Neuronal stem cell (in vitro differentiated cells): ENCODE measurements around the gene SCN5A.

ENCODE experiments used
- DNase-seq: peaks from one replicate; pipeline ENCODE4 v3.0.0-alpha.2; 2013; ENCODE audit warnings: low spot score
- H2AFZ ChIP-seq: one replicate; pipeline ENCODE4 v1.6.1; 2013; ENCODE audit warnings: mild to moderate bottlenecking, low read length, inconsistent platforms
- H2AK5ac ChIP-seq: 2 replicates; pipeline ENCODE4 v1.6.1; 2013; ENCODE audit warnings: low read depth, mild to moderate bottlenecking, inconsistent platforms, low read length, moderate library complexity, mixed read lengths
- H2BK120ac ChIP-seq: 2 replicates; pipeline ENCODE4 v1.6.1; 2013; ENCODE audit warnings: low read depth, mild to moderate bottlenecking, inconsistent platforms, low read length, moderate library complexity, mixed read lengths
- H2BK12ac ChIP-seq: one replicate; pipeline ENCODE4 v1.6.1; 2013; ENCODE audit warnings: low read length, inconsistent platforms
- H2BK15ac ChIP-seq: 2 replicates; pipeline ENCODE4 v1.6.1; 2013; ENCODE audit warnings: mild to moderate bottlenecking, low read length, inconsistent platforms, mixed read lengths
- H2BK5ac ChIP-seq: one replicate; pipeline ENCODE4 v1.6.1; 2013; ENCODE audit warnings: inconsistent platforms, mild to moderate bottlenecking, low read length, moderate library complexity
- H3K14ac ChIP-seq: one replicate; pipeline ENCODE4 v1.6.1; 2013; ENCODE audit warnings: low read length, inconsistent platforms
- H3K18ac ChIP-seq: 2 replicates; pipeline ENCODE4 v1.6.1; 2013; ENCODE audit warnings: low read length, inconsistent platforms
- H3K23ac ChIP-seq: 2 replicates; pipeline ENCODE4 v1.6.1; 2013; ENCODE audit warnings: low read depth, mild to moderate bottlenecking, mixed read lengths, low read length, inconsistent platforms; ENCODE audit not compliant: poor library complexity
- H3K27ac ChIP-seq: replicated peaks from 3 replicates; pipeline ENCODE4 v1.5.1; 2013; ENCODE audit warnings: low read length, inconsistent platforms
- H3K27me3 ChIP-seq, 3 experiments: 2 replicates each; pipeline ENCODE4 v1.6.1; 2013; ENCODE audit warnings: low read length in 3 of 3, mild to moderate bottlenecking in 2 of 3, inconsistent platforms in 1 of 3, low read depth in 1 of 3, mixed read lengths in 1 of 3, moderate library complexity in 1 of 3; ENCODE audit not compliant: control insufficient read depth in 3 of 3, insufficient read depth in 3 of 3
- H3K36me3 ChIP-seq, 2 donors: replicated peaks in 1 of 2; 2 replicates each; pipeline ENCODE4 v1.6.1; 2013; ENCODE audit warnings: low read length in 2 of 2; ENCODE audit not compliant: control insufficient read depth in 2 of 2, insufficient read depth in 2 of 2
- H3K4ac ChIP-seq: 2 replicates; pipeline ENCODE4 v1.6.1; 2013; ENCODE audit warnings: inconsistent platforms, mild to moderate bottlenecking, low read length, moderate library complexity
- H3K4me1 ChIP-seq, 2 donors: 1 replicate in 1 of 2; 2 replicates in 1 of 2; pipeline ENCODE4 v1.6.1; 2013; ENCODE audit warnings: low read length in 2 of 2, low read depth in 1 of 2; ENCODE audit not compliant: control insufficient read depth in 2 of 2, insufficient read depth in 1 of 2
- H3K4me2 ChIP-seq: one replicate; pipeline ENCODE4 v1.6.1; 2013; ENCODE audit warnings: mild to moderate bottlenecking, low read length, inconsistent platforms; ENCODE audit not compliant: insufficient read depth, poor library complexity, severe bottlenecking
- H3K4me3 ChIP-seq, 2 donors: 2 replicates each; pipeline ENCODE4 v1.5.1; 2013; ENCODE audit warnings: low read length in 2 of 2, mild to moderate bottlenecking in 2 of 2, inconsistent platforms in 1 of 2, moderate library complexity in 1 of 2
- H3K79me1 ChIP-seq: one replicate; pipeline ENCODE4 v1.6.1; 2013; ENCODE audit warnings: low read depth, mild to moderate bottlenecking, inconsistent platforms, low read length, moderate library complexity
- H3K9ac ChIP-seq: one replicate; pipeline ENCODE4 v1.6.1; 2013; ENCODE audit warnings: mild to moderate bottlenecking, low read depth, low read length, inconsistent platforms; ENCODE audit not compliant: poor library complexity
- H3K9me3 ChIP-seq, 2 donors: replicated peaks in 1 of 2; 2 replicates each; pipeline versions ENCODE3 to v1.6.1; 2013; ENCODE audit warnings: low read length in 2 of 2, mild to moderate bottlenecking in 2 of 2, inconsistent platforms in 1 of 2, low read depth in 1 of 2, mixed read lengths in 1 of 2, moderate library complexity in 1 of 2; ENCODE audit not compliant: control insufficient read depth in 2 of 2, insufficient read depth in 1 of 2
- H4K8ac ChIP-seq: one replicate; pipeline ENCODE4 v1.6.1; 2013; ENCODE audit warnings: low read depth, mild to moderate bottlenecking, inconsistent platforms, low read length, moderate library complexity
- H4K91ac ChIP-seq: one replicate; pipeline ENCODE4 v1.6.1; 2013; ENCODE audit warnings: low read length, low read depth, mild to moderate bottlenecking, inconsistent platforms; ENCODE audit not compliant: poor library complexity
- WGBS, 2 donors: extraction: QIAGEN DNeasy Blood & Tissue Kit; methylation state at CpG; one replicate each; pipeline ENCODE4 v1.1.7; 2013; ENCODE audit warnings: missing lambda C conversion rate in 2 of 2, mixed read lengths in 1 of 2; ENCODE audit not compliant: insufficient read length in 2 of 2, insufficient replicate concordance in 1 of 2; ENCODE audit errors: extremely low coverage in 2 of 2; 5-methylcytosine and 5-hydroxymethylcytosine counted together

Gene SCN5A

DNA sequence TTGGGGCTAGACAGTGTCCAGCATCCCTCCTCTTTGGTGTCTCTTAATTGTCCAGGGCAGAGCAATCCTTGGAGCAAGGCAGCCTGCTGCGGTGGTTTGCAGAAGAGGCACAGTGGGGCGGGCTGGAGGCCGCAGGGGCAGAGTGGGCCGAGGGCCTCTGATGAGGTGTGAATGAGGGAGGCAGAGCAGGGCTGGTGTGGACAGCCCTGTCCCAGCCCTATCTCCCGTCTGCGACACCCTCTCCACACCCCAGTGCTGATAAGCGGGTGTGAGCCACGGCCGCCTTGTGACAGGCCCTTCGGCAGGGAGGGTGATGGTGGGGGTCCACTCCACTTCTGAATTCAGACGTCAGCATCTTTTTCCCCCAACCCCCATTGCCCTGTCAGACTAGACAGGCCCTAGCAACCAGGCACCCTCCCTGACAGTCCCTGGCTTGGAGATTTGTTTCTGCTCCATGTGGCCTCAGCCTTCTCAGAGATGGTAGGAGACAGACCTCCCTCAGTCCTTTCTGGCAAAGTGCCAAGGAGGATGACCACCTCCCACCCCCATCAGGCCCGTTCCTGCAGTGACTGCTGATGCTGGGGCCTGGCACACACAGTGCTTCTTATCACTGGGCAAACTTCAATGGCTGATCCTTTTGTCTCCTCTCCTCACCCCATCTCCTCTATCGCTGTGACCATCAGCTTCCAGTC, 116.1 kb downstream of the SCN5A start:
- no peak overlapping the region for H2BK12ac ChIP-seq
- H3K4me3 ChIP-seq: peak overlapping the region in 1 of 2 donors; percentile 21
- no peak overlapping the region for H3K18ac ChIP-seq
- H3K9ac ChIP-seq: no peak overlapping the region
- no peak overlapping the region for H4K91ac ChIP-seq
- H4K8ac ChIP-seq: no peak overlapping the region
- H3K23ac ChIP-seq: no peak overlapping the region
- no peaks in the 10 kb centered on the region for H3K79me1 ChIP-seq
- H3K4ac ChIP-seq: no peak overlapping the region
- H2AK5ac ChIP-seq: no peak overlapping the region
- H3K36me3 ChIP-seq: peaks cover 2 to 20% of the 10 kb centered on the region in 2 donors
- H2BK120ac ChIP-seq: no peak overlapping the region
- no peak overlapping the region for H2BK15ac ChIP-seq
- H3K9me3 ChIP-seq: peaks cover 4 to 10% of the 10 kb centered on the region in 2 donors
- H3K4me2 ChIP-seq: no peak overlapping the region
- WGBS, 2 donors: no CpG with 5 or more reads among the region's 13 CpGs
- H2AFZ ChIP-seq: no peak overlapping the region
- no peak overlapping the region for H3K27ac ChIP-seq
- H3K14ac ChIP-seq: peak overlapping the region; percentile 32
- H3K27me3 ChIP-seq: no peaks in the 10 kb centered on the region
- no peak for DNase-seq
- H3K4me1 ChIP-seq: peaks cover 2 to 4% of the 10 kb centered on the region in 2 donors
- H2BK5ac ChIP-seq: no peak overlapping the region

DNA sequence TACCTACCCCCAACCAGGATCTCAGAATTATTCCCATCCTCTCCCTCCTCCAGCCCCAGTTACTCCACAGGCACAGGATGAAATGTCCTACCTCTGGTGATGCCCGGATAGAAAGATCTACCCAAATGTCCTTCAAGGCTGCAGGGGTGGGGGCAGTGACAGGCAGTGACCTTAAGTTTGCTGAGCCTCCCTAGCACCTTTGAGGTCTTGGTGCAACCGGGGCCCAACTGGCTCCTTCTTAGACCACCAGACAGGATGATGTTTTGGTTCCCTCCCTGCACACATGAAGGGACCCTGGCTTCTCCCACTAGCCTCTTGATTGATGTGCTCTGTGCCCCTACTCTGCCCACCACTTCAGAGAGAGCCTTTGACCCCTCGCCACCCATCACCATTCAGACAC, 117.0 kb downstream of the SCN5A start:
- H3K23ac ChIP-seq: peak overlapping the region; percentile 13
- no peak overlapping the region for H2AK5ac ChIP-seq
- peaks cover 2 to 4% of the 10 kb centered on the region in 2 donors for H3K4me1 ChIP-seq
- no peak overlapping the region for H2BK15ac ChIP-seq
- H3K27ac ChIP-seq: no peak overlapping the region
- no peak overlapping the region for H3K18ac ChIP-seq
- DNase-seq: no peak
- H3K4me2 ChIP-seq: no peak overlapping the region
- no peak overlapping the region for H4K8ac ChIP-seq
- H3K4me3 ChIP-seq: no peak overlapping the region
- no peak overlapping the region for H2BK12ac ChIP-seq
- H3K4ac ChIP-seq: no peak overlapping the region
- peaks cover 7 to 29% of the 10 kb centered on the region in 2 donors for H3K36me3 ChIP-seq
- peaks cover 4 to 10% of the 10 kb centered on the region in 2 donors for H3K9me3 ChIP-seq
- no peaks in the 10 kb centered on the region for H3K79me1 ChIP-seq
- H2BK5ac ChIP-seq: no peak overlapping the region
- WGBS, 2 donors: no CpG with 5 or more reads among the region's 3 CpGs
- no peak overlapping the region for H3K14ac ChIP-seq
- no peak overlapping the region for H4K91ac ChIP-seq
- H3K9ac ChIP-seq: no peak overlapping the region
- no peak overlapping the region for H2AFZ ChIP-seq
- H3K27me3 ChIP-seq: no peaks in the 10 kb centered on the region
- no peak overlapping the region for H2BK120ac ChIP-seq

GRCh38 chr3:38528457-38528856, 121.0 kb downstream of the SCN5A start:
- Histone ChIP-seq H3K4me2 (no peak overlapping the region), H3K36me3 (peaks cover 10 to 64% of the 10 kb centered on the region in 2 donors), H3K18ac (no peak overlapping the region), H4K91ac (no peak overlapping the region), H2BK120ac (no peak overlapping the region), H3K4me3 (no peak overlapping the region), H2AFZ (no peak overlapping the region), H2AK5ac (no peak overlapping the region), H3K4me1 (peaks cover 0 to 4% of the 10 kb centered on the region in 2 donors), H3K27me3 (no peaks in the 10 kb centered on the region), H3K9ac (no peak overlapping the region), H4K8ac (no peak overlapping the region), H2BK5ac (no peak overlapping the region), H3K14ac (no peak overlapping the region), H2BK12ac (no peak overlapping the region), H3K23ac (no peak overlapping the region), H3K79me1 (no peaks in the 10 kb centered on the region), H3K9me3 (no peaks in the 10 kb centered on the region), H3K27ac (no peak overlapping the region), H2BK15ac (no peak overlapping the region), H3K4ac (no peak overlapping the region)
- no peak for DNase-seq
- WGBS, 2 donors: no CpG with 5 or more reads among the region's 1 CpG

GRCh38 chr3:38526792-38527191, 122.7 kb downstream of the SCN5A start:
- H2AK5ac ChIP-seq: no peak overlapping the region
- WGBS, 2 donors: no CpG with 5 or more reads among the region's 14 CpGs
- no peak overlapping the region for H4K91ac ChIP-seq
- no peak overlapping the region for H3K27ac ChIP-seq
- no peak overlapping the region for H3K9ac ChIP-seq
- H4K8ac ChIP-seq: no peak overlapping the region
- no peak overlapping the region for H3K23ac ChIP-seq
- H2BK12ac ChIP-seq: no peak overlapping the region
- no peak overlapping the region for H3K4me3 ChIP-seq
- no peak overlapping the region for H3K4me2 ChIP-seq
- H3K27me3 ChIP-seq: no peaks in the 10 kb centered on the region
- no peaks in the 10 kb centered on the region for H3K79me1 ChIP-seq
- no peaks in the 10 kb centered on the region for H3K9me3 ChIP-seq
- no peak for DNase-seq
- H3K4me1 ChIP-seq: peaks cover 0 to under 1% of the 10 kb centered on the region in 2 donors
- H2BK5ac ChIP-seq: no peak overlapping the region
- peaks cover 12 to 77% of the 10 kb centered on the region in 2 donors for H3K36me3 ChIP-seq
- H2BK15ac ChIP-seq: no peak overlapping the region
- H2AFZ ChIP-seq: no peak overlapping the region
- H3K14ac ChIP-seq: no peak overlapping the region
- H3K18ac ChIP-seq: no peak overlapping the region
- no peak overlapping the region for H3K4ac ChIP-seq
- no peak overlapping the region for H2BK120ac ChIP-seq
